GM21528 (cell line): ENCODE data around the gene RESP18.
"Not testable (repeated sequence)": the region's sequence is repeated elsewhere in the genome, so short reads cannot be mapped to it uniquely, and the experiment has no call there.

Experiments used
- ATAC-seq: cut with Tn5 transposase; IDR thresholded peaks from one replicate; pipeline ENCODE4 v1.9.1; 2021; ENCODE audit warnings: mild to moderate bottlenecking, moderate library complexity; ENCODE audit not compliant: unreplicated experiment, low FRiP score

The RESP18 gene

GRCh38 chr2:219293736-219294231 is 38.8 kb downstream of the RESP18 start:
- ATAC-seq: no peak

DNA sequence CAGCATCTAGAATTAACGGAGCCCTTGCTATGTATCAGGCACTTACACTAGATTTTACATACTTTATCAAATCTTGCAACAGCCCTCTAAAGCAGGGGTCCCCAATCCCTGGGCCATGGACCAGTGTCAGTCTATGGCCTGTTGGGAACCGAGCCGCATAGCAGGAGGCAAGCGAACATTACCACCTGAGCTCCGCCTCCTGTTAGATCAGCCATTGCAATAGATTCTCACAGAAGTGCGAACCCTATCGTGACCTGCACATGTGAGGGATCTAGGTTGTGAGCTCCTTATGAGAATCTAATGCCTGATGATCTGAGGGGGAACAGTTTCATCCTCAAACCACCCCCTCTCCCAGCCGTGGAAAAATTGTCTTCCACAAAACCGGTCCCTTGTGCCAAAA is 39.9 kb downstream of the RESP18 start:
- ATAC-seq: no peak

DNA sequence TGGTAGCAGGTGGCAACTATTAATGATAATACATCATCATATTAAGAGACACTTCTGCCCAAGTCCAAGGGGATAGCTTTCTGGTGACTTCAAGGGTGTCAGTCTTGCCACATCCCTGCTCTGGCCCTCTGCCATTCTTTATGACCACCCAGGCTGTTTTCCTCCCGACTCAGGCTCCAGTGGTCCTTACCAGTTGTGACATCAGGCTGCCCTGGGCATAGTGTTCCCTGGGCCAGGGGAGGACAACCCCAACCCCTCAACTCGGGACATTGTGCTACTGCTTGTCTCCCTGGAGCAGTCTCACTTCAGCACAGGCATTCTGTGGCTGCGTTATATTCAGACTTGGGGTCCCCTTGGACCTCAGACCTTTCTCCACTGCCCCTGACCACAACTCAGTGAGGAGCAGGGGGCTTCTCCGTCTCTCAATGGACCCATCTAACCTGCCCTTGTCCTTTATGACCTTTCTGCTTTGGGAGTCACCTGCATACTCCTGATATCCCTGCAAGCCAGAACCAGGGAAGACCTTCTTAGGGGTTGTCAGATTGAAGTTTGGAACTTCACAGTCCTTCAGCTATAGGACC is 40.5 kb downstream of the RESP18 start:
- no peak for ATAC-seq

- ATAC-seq: no peak
These were observed 41.1 kb downstream of the RESP18 start for GRCh38 chr2:219291394-219291793.

GRCh38 chr2:219290381-219291171 is 42.0 kb downstream of the RESP18 start:
- ATAC-seq: no peak

- no peak for ATAC-seq
These were observed 42.8 kb downstream of the RESP18 start for GRCh38 chr2:219289537-219290361.

- ATAC-seq: no peak
These were observed 43.4 kb downstream of the RESP18 start for GRCh38 chr2:219289195-219289536.

GRCh38 chr2:219287580-219288265 is 44.8 kb downstream of the RESP18 start:
- ATAC-seq: no peak

GRCh38 chr2:219287116-219287440 is 45.5 kb downstream of the RESP18 start:
- not testable (repeated sequence) for ATAC-seq

GRCh38 chr2:219286436-219287115 is 46.0 kb downstream of the RESP18 start:
- ATAC-seq: no peak

GRCh38 chr2:219285894-219286425 is 46.6 kb downstream of the RESP18 start:
- ATAC-seq: no peak

- no peak for ATAC-seq
These were observed 47.2 kb downstream of the RESP18 start for GRCh38 chr2:219285373-219285735.

DNA sequence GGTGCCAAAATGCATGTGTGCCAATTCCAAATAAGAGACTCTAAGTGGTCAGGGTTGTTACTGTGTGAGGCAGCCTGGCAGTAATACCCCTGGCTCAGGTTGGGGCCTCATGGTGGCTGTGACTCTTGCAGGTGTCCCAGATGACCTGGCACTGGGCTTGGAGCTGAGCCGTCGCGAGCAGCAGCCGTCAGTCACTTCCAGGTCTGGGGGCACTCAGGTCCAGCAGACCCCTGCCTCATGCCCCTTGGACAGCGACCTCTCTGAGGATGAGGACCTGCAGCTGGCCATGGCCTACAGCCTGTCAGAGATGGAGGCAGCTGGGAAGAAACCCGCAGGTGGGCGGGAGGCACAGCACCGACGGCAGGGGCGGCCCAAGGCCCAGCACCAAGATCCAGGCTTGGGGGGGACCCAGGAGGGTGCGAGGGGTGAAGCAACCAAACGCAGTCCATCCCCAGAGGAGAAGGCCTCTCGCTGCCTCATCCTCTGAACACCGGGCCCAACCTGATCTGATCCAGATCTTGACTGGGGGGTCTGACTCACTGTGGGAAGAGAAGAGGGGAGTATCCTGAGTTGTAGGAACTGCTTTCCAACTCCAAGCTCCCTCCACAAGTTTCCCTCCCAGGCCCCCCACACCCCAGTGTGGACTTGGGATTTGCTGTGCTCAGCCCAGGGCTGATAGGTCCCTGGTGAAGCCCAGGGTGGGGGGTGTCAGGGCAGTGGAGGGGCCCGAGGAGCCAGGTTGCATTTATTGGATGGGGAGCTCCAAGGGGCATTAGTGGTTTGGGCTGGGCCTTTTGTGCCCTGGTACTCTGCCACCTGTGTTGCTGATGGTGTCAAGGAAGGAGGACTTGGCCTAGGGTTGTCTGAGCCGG is 47.8 kb downstream of the RESP18 start:
- no peak for ATAC-seq

DNA sequence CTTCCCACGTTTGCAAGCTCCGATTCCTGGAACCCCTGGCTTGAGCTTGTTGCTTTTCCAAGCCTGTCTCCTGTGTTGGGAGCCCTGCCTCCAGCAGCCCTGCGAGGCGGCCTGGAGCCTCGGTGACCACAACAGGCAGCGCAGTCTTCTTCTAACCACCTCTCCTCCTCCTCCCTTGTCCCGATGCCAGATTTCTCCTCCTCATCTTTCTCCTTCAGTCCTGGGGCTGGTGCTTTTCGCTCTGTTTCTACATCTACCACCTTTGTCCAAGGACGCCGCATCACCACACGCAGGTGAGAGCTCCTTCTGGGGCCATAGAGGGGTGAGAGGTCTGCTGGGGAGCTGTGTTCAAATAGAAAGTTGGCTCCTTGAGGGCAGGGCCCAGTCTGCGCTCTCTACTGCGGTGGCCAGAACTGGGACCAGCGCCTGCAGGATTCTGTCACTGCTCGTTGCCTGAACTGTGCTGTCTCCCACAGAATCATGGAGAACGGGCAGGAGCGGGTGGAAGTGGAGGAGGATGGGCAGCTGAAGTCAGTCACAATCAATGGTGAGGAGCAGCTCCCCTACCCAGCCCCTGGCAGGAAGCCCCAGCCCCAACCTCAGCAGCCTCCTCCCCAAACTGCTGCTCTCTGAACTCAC is 49.5 kb downstream of the RESP18 start:
- no peak for ATAC-seq

DNA sequence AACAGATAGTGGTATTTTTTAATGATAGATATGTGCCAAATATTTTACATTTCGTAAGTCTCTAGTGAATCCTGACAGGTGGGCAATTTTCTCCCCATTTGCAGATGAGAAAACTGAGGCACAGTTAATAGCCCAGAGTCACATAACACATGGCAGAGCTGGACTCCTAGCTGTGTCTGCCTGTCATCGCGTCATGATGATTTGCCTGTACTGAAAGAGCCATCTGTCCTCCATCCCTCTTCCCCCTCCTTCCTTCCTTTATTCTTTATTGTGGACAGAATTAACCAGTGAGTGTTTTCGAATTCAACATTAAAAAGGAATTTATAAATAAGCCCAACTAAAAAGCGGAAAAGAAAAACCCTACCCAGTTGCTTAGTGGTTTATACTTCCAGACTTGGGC is 50.2 kb downstream of the RESP18 start:
- ATAC-seq: no peak

DNA sequence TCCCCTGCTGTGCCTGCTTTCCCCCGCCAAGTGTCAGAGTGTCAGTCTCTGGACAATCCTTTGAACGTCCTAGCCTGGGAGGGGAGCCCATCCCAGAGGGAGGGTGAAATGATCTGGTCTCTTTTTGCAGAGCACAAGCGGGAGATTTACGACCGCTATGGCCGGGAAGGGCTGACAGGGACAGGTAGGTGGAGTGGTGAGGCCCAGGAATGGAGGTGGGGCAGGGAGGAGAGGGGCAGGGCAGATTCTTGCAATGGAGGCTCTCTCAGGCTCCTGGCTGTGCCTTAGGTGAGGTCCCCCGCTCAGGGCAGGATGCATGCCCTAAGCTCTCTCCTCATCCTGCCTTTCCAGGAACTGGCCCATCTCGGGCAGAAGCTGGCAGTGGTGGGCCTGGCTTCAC is 51.0 kb downstream of the RESP18 start:
- no peak for ATAC-seq

- no peak for ATAC-seq
These were observed 51.9 kb downstream of the RESP18 start for GRCh38 chr2:219280651-219281050.

DNA sequence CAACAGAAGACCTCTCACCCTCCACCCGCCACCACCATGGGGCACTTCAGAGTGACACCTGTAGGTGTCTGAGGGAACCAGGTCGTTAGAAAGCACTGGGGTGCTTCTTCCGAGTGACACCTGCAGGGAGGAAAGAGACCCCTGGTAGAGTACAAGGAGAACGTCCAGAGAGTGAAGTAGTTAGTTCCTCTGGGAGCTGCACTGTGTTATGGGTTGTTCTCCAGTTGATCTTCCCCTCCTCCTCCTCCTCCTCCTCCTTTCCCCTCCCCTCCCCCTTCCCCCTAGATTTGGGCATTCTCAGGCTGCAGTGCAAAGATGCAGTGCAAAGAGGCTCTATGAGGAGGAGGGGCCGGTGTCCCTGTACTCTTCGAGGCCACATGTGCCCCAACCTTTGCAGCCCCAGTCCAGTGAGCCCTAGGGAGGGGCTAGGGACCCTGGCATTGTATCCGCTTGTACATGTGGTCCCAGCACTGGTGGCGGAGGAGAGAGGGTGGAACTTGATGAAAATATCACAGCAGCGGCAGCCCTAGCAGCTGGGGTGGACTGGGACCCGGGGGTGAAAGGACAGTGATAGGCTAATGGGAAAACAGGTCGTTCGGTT is 52.5 kb downstream of the RESP18 start:
- ATAC-seq: no peak
